Neutrophil (primary cell): ENCODE data around the gene KIAA1549.

ENCODE experiments used
- H3K27ac ChIP-seq: fragments of 200-600 bp; sonication (generic); 2 replicates; pipeline ENCODE4 v1.5.1; 2016; ENCODE audit warnings: mild to moderate bottlenecking, moderate library complexity
- H3K27me3 ChIP-seq: fragments of 200-600 bp; sonication (generic); 2 replicates; pipeline ENCODE4 v1.6.0; 2016; ENCODE audit warnings: mild to moderate bottlenecking
- H3K36me3 ChIP-seq: fragments of 200-600 bp; sonication (generic); 2 replicates; pipeline ENCODE4 v1.5.1; 2017
- H3K4me1 ChIP-seq, 2 experiments: fragments of 200-600 bp in 1 of 2; sonication (generic) in 1 of 2; 1 replicate in 1 of 2; 2 replicates in 1 of 2; pipeline versions ENCODE4 v1.5.1 to v1.6.1; 2013 to 2016; ENCODE audit warnings: low read depth in 1 of 2, low read length in 1 of 2, mild to moderate bottlenecking in 1 of 2, moderate library complexity in 1 of 2; ENCODE audit not compliant: control insufficient read depth in 1 of 2, insufficient read depth in 1 of 2
- H3K4me3 ChIP-seq, 2 experiments: fragments of 200-600 bp in 1 of 2; sonication (generic) in 1 of 2; 1 replicate in 1 of 2; 2 replicates in 1 of 2; pipeline ENCODE4 v1.5.1; 2013 to 2016; ENCODE audit warnings: low read depth in 1 of 2, low read length in 1 of 2, mild to moderate bottlenecking in 1 of 2, moderate library complexity in 1 of 2
- H3K9me3 ChIP-seq: fragments of 200-600 bp; sonication (generic); 2 replicates; pipeline ENCODE4 v1.5.1; 2016
- CTCF ChIP-seq: fragments of 200-600 bp; sonication (generic); IDR thresholded peaks from 2 replicates; pipeline ENCODE4 v1.5.1; 2016; ENCODE audit warnings: antibody characterized with exemption

Gene KIAA1549

DNA sequence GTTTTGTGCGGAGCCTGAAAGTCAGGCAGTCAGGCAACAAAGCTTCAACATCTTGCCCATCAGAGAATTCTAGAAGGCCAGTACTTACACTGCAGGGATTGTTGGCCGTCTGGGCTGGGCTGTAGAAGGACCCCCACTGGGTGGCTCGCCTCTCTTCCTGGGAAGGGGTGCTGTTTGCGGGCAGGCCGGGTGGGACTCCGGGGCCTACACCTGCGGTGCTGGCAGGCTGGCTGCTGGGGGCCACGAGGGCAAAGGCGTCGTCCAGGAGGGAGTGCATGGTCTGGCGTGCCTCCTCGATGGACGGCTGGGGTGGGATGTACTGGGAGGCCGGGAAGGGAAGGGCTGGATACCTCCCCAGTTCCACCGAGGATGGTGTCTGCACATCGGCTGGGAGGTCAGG is 120.1 kb downstream of the KIAA1549 start:
- no peak overlapping the region for H3K27ac ChIP-seq
- TF ChIP-seq CTCF, result no peak
- no peaks in the 10 kb centered on the region for H3K36me3 ChIP-seq
- no peaks in the 10 kb centered on the region for H3K4me1 ChIP-seq
- H3K4me3 ChIP-seq, result no peak overlapping the region
- H3K27me3 ChIP-seq, result no peaks in the 10 kb centered on the region
- no peaks in the 10 kb centered on the region for H3K9me3 ChIP-seq

DNA sequence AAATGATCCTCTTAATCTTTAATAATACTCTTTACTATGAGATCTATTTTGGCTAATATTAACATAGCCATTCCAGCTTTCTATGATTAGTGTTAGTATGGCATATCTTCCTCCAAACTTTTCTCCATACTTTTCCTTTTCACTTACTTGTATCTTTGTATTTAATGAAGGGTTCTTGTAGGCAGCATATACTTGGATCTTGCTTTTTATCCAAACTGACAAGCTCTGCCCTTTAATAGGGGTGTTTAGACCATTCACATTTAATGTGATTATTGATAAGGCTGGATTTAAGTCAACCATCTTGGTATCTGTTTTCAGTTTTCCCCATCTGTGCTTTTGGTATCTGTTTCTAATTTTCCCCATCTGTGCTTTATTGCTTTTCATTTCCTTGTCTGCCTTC is 123.5 kb downstream of the KIAA1549 start:
- no peak for TF ChIP-seq CTCF
- Histone ChIP-seq H3K27ac (no peak overlapping the region), H3K36me3 (no peaks in the 10 kb centered on the region), H3K4me3 (no peak overlapping the region), H3K4me1 (no peaks in the 10 kb centered on the region), H3K27me3 (no peaks in the 10 kb centered on the region), H3K9me3 (no peaks in the 10 kb centered on the region)

DNA sequence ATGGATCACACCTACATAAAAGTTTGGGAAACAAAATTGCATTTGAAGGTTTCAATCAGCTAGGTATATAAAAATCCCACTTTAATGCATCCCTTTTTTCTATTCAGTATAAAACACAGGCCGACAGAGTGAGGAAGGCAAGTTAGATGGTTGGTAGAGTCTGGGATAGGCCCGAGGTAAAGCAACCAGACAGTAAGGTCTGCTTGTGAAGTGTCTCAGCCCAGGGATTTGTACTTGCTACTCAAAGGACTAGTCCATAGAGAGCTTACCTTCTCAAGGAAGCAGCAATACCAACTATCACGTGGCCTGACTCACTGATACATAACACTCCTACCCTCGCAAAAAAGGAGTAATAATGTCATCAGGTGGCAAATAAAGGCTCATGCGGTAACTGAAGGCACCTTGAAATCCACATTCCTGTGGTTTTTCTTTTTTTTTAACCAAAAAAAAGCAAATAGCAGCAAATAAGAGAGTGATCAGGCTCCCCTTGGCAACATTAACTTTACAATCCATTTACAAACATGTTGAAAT is 127.0 kb downstream of the KIAA1549 start:
- Histone ChIP-seq H3K4me1 (no peaks in the 10 kb centered on the region), H3K27ac (no peak overlapping the region), H3K27me3 (no peaks in the 10 kb centered on the region), H3K9me3 (no peaks in the 10 kb centered on the region), H3K36me3 (no peaks in the 10 kb centered on the region), H3K4me3 (no peak overlapping the region)
- TF ChIP-seq CTCF, result no peak

DNA sequence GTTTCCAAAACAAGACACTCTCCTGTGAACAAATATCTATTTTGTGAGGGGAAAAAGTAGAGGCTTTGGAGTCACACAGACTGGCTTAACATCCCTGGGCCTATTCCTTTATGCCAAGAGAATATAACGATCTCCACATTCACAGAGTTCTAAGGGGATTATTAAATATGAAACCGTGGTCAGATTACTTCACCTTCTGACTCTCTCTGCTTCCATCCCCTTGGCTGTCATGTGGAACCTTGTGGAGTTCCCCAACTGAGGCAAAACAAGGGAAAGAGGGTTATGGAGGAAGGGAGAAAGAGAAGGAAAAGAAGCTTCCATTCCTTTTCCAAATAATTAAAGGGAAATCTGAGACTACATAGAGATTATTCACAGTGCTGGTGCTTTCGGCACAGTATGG is 127.7 kb downstream of the KIAA1549 start:
- H3K9me3 ChIP-seq, result no peaks in the 10 kb centered on the region
- no peak overlapping the region for H3K4me3 ChIP-seq
- H3K27ac ChIP-seq, result no peak overlapping the region
- no peaks in the 10 kb centered on the region for H3K27me3 ChIP-seq
- no peaks in the 10 kb centered on the region for H3K36me3 ChIP-seq
- no peaks in the 10 kb centered on the region for H3K4me1 ChIP-seq
- no peak for TF ChIP-seq CTCF

DNA sequence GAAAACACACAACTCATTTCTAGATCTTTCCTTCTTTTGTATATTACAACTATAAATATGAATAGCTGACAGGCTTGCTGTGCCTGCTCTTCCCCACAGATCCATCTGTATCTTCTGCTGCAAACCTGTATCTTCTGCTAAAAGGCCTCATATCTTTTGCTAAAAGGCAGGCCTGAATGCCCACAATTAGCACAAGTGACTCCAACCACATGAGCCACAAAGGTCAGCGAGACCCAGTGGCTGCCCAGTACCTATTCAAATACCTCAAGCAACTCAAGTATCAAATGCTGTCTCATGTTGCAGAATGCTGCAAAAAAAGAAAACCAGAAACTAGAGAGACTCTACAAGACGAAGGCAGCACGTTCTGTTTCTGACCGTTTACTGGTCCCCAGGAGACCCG is 128.7 kb downstream of the KIAA1549 start:
- no peaks in the 10 kb centered on the region for H3K4me1 ChIP-seq
- H3K27me3 ChIP-seq, result no peaks in the 10 kb centered on the region
- H3K27ac ChIP-seq, result no peak overlapping the region
- TF ChIP-seq CTCF, result no peak
- no peak overlapping the region for H3K4me3 ChIP-seq
- no peaks in the 10 kb centered on the region for H3K36me3 ChIP-seq
- no peaks in the 10 kb centered on the region for H3K9me3 ChIP-seq

GRCh38 chr7:138849701-138850100 is 131.5 kb downstream of the KIAA1549 start:
- Histone ChIP-seq H3K4me1 (no peaks in the 10 kb centered on the region), H3K9me3 (no peaks in the 10 kb centered on the region), H3K27me3 (no peaks in the 10 kb centered on the region), H3K4me3 (no peak overlapping the region), H3K27ac (no peak overlapping the region), H3K36me3 (no peaks in the 10 kb centered on the region)
- TF ChIP-seq CTCF, result no peak
